Chondrocyte (in vitro differentiated cells): ENCODE results near the gene CALHM5. TPM values are rescaled to one million over a fixed set of nuclear protein-coding genes. Genes with fewer than 3 reads are reported as not detected.
A peak's percentile ranks its signal among the peaks of the same experiment; 100 is the strongest.

Experiments
- DNase-seq: peaks from one replicate; pipeline ENCODE4 v3.0.0; 2021; ENCODE audit warnings: mixed read lengths, low spot score
- H3K27ac Mint-ChIP-seq: one replicate; pipeline ENCODE4 v1.8.0; 2021; ENCODE audit warnings: mild to moderate bottlenecking, moderate library complexity, mixed read lengths; ENCODE audit not compliant: unreplicated experiment
- H3K27me3 Mint-ChIP-seq: 2 replicates; pipeline ENCODE4 v1.8.0; 2021; ENCODE audit warnings: low read depth, mixed read lengths
- H3K36me3 Mint-ChIP-seq: 2 replicates; pipeline ENCODE4 v1.8.0; 2021; ENCODE audit warnings: low read depth, mixed read lengths
- H3K4me1 Mint-ChIP-seq: 2 replicates; pipeline ENCODE4 v1.8.0; 2021; ENCODE audit warnings: low read depth, mild to moderate bottlenecking, mixed read lengths
- H3K4me3 Mint-ChIP-seq: one replicate; pipeline ENCODE4 v1.8.0; 2021; ENCODE audit warnings: mild to moderate bottlenecking, moderate library complexity, mixed read lengths; ENCODE audit not compliant: unreplicated experiment
- H3K9me3 Mint-ChIP-seq: 2 replicates; pipeline ENCODE4 v1.8.0; 2021; ENCODE audit warnings: low read depth, mixed read lengths
- total RNA-seq: library from RNA; stranded (reverse); gene quantifications from 3 replicates; pipeline ENCODE4 v1.2.1, GENCODE V29; 2021
- TF ChIP-seq, protein P1 (sequence below): fragments of 200-600 bp; sonication (generic); IDR thresholded peaks from 2 replicates; pipeline ENCODE4 v1.5.0; 2021; ENCODE audit warnings: antibody characterized with exemption, mild to moderate bottlenecking, moderate library complexity

Gene CALHM5
- total RNA-seq, 1 donor from 2014 or later: 10.8 TPM

DNA sequence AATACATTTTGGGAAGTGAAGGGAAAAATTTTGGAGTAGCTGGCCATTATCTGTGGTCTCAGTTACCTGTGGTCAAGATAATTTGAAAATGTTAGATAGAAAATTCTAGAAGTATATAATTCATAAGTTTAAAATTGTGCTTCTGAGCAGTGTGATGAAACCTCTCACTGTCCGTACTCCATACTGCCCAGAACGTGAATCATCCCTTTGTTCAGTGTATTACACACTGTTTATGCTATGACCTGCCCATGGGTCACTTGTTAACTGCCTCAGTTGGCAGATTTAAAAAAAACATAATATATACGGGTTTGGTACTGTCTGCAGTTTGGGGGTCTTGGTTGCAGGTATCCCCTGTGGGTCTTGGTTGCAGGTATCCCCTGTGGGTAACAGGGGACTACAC lies 4.1 kb upstream of the CALHM5 start:
- TF ChIP-seq, protein P1, sequence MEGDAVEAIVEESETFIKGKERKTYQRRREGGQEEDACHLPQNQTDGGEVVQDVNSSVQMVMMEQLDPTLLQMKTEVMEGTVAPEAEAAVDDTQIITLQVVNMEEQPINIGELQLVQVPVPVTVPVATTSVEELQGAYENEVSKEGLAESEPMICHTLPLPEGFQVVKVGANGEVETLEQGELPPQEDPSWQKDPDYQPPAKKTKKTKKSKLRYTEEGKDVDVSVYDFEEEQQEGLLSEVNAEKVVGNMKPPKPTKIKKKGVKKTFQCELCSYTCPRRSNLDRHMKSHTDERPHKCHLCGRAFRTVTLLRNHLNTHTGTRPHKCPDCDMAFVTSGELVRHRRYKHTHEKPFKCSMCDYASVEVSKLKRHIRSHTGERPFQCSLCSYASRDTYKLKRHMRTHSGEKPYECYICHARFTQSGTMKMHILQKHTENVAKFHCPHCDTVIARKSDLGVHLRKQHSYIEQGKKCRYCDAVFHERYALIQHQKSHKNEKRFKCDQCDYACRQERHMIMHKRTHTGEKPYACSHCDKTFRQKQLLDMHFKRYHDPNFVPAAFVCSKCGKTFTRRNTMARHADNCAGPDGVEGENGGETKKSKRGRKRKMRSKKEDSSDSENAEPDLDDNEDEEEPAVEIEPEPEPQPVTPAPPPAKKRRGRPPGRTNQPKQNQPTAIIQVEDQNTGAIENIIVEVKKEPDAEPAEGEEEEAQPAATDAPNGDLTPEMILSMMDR: no peak
- H3K36me3 Mint-ChIP-seq: peaks cover 11% of the 10 kb centered on the region
- peaks cover 11% of the 10 kb centered on the region for H3K4me1 Mint-ChIP-seq
- peaks cover 31% of the 10 kb centered on the region for H3K9me3 Mint-ChIP-seq
- no peak for DNase-seq
- no peak overlapping the region for H3K4me3 Mint-ChIP-seq
- no peaks in the 10 kb centered on the region for H3K27me3 Mint-ChIP-seq
- no peak overlapping the region for H3K27ac Mint-ChIP-seq

GRCh38 chr6:116508527-116508926 lies 2.9 kb upstream of the CALHM5 start:
- TF ChIP-seq, protein P1: no peak
- Mint-ChIP-seq H3K4me1 (peaks cover 22% of the 10 kb centered on the region), H3K4me3 (no peak overlapping the region), H3K9me3 (peaks cover 26% of the 10 kb centered on the region), H3K36me3 (peaks cover 4% of the 10 kb centered on the region), H3K27me3 (no peaks in the 10 kb centered on the region), H3K27ac (no peak overlapping the region)
- DNase-seq: no peak

- H3K27ac Mint-ChIP-seq: peak overlapping the region; percentile 99
- no peaks in the 10 kb centered on the region for H3K27me3 Mint-ChIP-seq
- DNase-seq: no peak
- peaks cover 35% of the 10 kb centered on the region for H3K4me1 Mint-ChIP-seq
- peak overlapping the region; percentile 87 for H3K4me3 Mint-ChIP-seq
- peaks cover 9% of the 10 kb centered on the region for H3K36me3 Mint-ChIP-seq
- TF ChIP-seq, protein P1: no peak
- peaks cover 15% of the 10 kb centered on the region for H3K9me3 Mint-ChIP-seq
These were observed 696 bp downstream of the CALHM5 start for GRCh38 chr6:116512111-116512559.

- H3K4me3 Mint-ChIP-seq: peak overlapping the region; percentile 87
- H3K27me3 Mint-ChIP-seq: no peaks in the 10 kb centered on the region
- DNase-seq: no peak
- H3K9me3 Mint-ChIP-seq: peaks cover 15% of the 10 kb centered on the region
- TF ChIP-seq, protein P1: no peak
- peaks cover 35% of the 10 kb centered on the region for H3K4me1 Mint-ChIP-seq
- peaks cover 11% of the 10 kb centered on the region for H3K36me3 Mint-ChIP-seq
- peak overlapping the region; percentile 99 for H3K27ac Mint-ChIP-seq
These were observed 1.3 kb downstream of the CALHM5 start for GRCh38 chr6:116512734-116513133.

- H3K9me3 Mint-ChIP-seq: peaks cover 15% of the 10 kb centered on the region
- peak overlapping the region; percentile 13 for H3K27ac Mint-ChIP-seq
- peaks cover 11% of the 10 kb centered on the region for H3K36me3 Mint-ChIP-seq
- H3K4me1 Mint-ChIP-seq: peaks cover 35% of the 10 kb centered on the region
- H3K27me3 Mint-ChIP-seq: no peaks in the 10 kb centered on the region
- no peak for DNase-seq
- TF ChIP-seq, protein P1: no peak
- peak overlapping the region; percentile 87 for H3K4me3 Mint-ChIP-seq
These were observed 1.9 kb downstream of the CALHM5 start for GRCh38 chr6:116513224-116513875.
